Neuronal stem cell (in vitro differentiated cells): ENCODE measurements around the gene ZBTB1.

Experiments
- DNase-seq: peaks from one replicate; pipeline ENCODE4 v3.0.0-alpha.2; 2013; ENCODE audit warnings: low spot score
- H2AFZ ChIP-seq: one replicate; pipeline ENCODE4 v1.6.1; 2013; ENCODE audit warnings: mild to moderate bottlenecking, low read length, inconsistent platforms
- H2AK5ac ChIP-seq: 2 replicates; pipeline ENCODE4 v1.6.1; 2013; ENCODE audit warnings: low read depth, mild to moderate bottlenecking, inconsistent platforms, low read length, moderate library complexity, mixed read lengths
- H2BK120ac ChIP-seq: 2 replicates; pipeline ENCODE4 v1.6.1; 2013; ENCODE audit warnings: low read depth, mild to moderate bottlenecking, inconsistent platforms, low read length, moderate library complexity, mixed read lengths
- H2BK12ac ChIP-seq: one replicate; pipeline ENCODE4 v1.6.1; 2013; ENCODE audit warnings: low read length, inconsistent platforms
- H2BK15ac ChIP-seq: 2 replicates; pipeline ENCODE4 v1.6.1; 2013; ENCODE audit warnings: mild to moderate bottlenecking, low read length, inconsistent platforms, mixed read lengths
- H2BK5ac ChIP-seq: one replicate; pipeline ENCODE4 v1.6.1; 2013; ENCODE audit warnings: inconsistent platforms, mild to moderate bottlenecking, low read length, moderate library complexity
- H3K14ac ChIP-seq: one replicate; pipeline ENCODE4 v1.6.1; 2013; ENCODE audit warnings: low read length, inconsistent platforms
- H3K18ac ChIP-seq: 2 replicates; pipeline ENCODE4 v1.6.1; 2013; ENCODE audit warnings: low read length, inconsistent platforms
- H3K23ac ChIP-seq: 2 replicates; pipeline ENCODE4 v1.6.1; 2013; ENCODE audit warnings: low read depth, mild to moderate bottlenecking, mixed read lengths, low read length, inconsistent platforms; ENCODE audit not compliant: poor library complexity
- H3K27ac ChIP-seq: replicated peaks from 3 replicates; pipeline ENCODE4 v1.5.1; 2013; ENCODE audit warnings: low read length, inconsistent platforms
- H3K27me3 ChIP-seq, 3 experiments: 2 replicates each; pipeline ENCODE4 v1.6.1; 2013; ENCODE audit warnings: low read length in 3 of 3, mild to moderate bottlenecking in 2 of 3, inconsistent platforms in 1 of 3, low read depth in 1 of 3, mixed read lengths in 1 of 3, moderate library complexity in 1 of 3; ENCODE audit not compliant: control insufficient read depth in 3 of 3, insufficient read depth in 3 of 3
- H3K36me3 ChIP-seq, 2 donors: replicated peaks in 1 of 2; 2 replicates each; pipeline ENCODE4 v1.6.1; 2013; ENCODE audit warnings: low read length in 2 of 2; ENCODE audit not compliant: control insufficient read depth in 2 of 2, insufficient read depth in 2 of 2
- H3K4ac ChIP-seq: 2 replicates; pipeline ENCODE4 v1.6.1; 2013; ENCODE audit warnings: inconsistent platforms, mild to moderate bottlenecking, low read length, moderate library complexity
- H3K4me1 ChIP-seq, 2 donors: 1 replicate in 1 of 2; 2 replicates in 1 of 2; pipeline ENCODE4 v1.6.1; 2013; ENCODE audit warnings: low read length in 2 of 2, low read depth in 1 of 2; ENCODE audit not compliant: control insufficient read depth in 2 of 2, insufficient read depth in 1 of 2
- H3K4me2 ChIP-seq: one replicate; pipeline ENCODE4 v1.6.1; 2013; ENCODE audit warnings: mild to moderate bottlenecking, low read length, inconsistent platforms; ENCODE audit not compliant: insufficient read depth, poor library complexity, severe bottlenecking
- H3K4me3 ChIP-seq, 2 donors: 2 replicates each; pipeline ENCODE4 v1.5.1; 2013; ENCODE audit warnings: low read length in 2 of 2, mild to moderate bottlenecking in 2 of 2, inconsistent platforms in 1 of 2, moderate library complexity in 1 of 2
- H3K79me1 ChIP-seq: one replicate; pipeline ENCODE4 v1.6.1; 2013; ENCODE audit warnings: low read depth, mild to moderate bottlenecking, inconsistent platforms, low read length, moderate library complexity
- H3K9ac ChIP-seq: one replicate; pipeline ENCODE4 v1.6.1; 2013; ENCODE audit warnings: mild to moderate bottlenecking, low read depth, low read length, inconsistent platforms; ENCODE audit not compliant: poor library complexity
- H3K9me3 ChIP-seq, 2 donors: replicated peaks in 1 of 2; 2 replicates each; pipeline versions ENCODE3 to v1.6.1; 2013; ENCODE audit warnings: low read length in 2 of 2, mild to moderate bottlenecking in 2 of 2, inconsistent platforms in 1 of 2, low read depth in 1 of 2, mixed read lengths in 1 of 2, moderate library complexity in 1 of 2; ENCODE audit not compliant: control insufficient read depth in 2 of 2, insufficient read depth in 1 of 2
- H4K8ac ChIP-seq: one replicate; pipeline ENCODE4 v1.6.1; 2013; ENCODE audit warnings: low read depth, mild to moderate bottlenecking, inconsistent platforms, low read length, moderate library complexity
- H4K91ac ChIP-seq: one replicate; pipeline ENCODE4 v1.6.1; 2013; ENCODE audit warnings: low read length, low read depth, mild to moderate bottlenecking, inconsistent platforms; ENCODE audit not compliant: poor library complexity
- WGBS, 2 donors: extraction: QIAGEN DNeasy Blood & Tissue Kit; methylation state at CpG; one replicate each; pipeline ENCODE4 v1.1.7; 2013; ENCODE audit warnings: missing lambda C conversion rate in 2 of 2, mixed read lengths in 1 of 2; ENCODE audit not compliant: insufficient read length in 2 of 2, insufficient replicate concordance in 1 of 2; ENCODE audit errors: extremely low coverage in 2 of 2; 5-methylcytosine and 5-hydroxymethylcytosine counted together

Gene ZBTB1

GRCh38 chr14:64474698-64475097 lies 29.9 kb upstream of the ZBTB1 start:
- Histone ChIP-seq H4K8ac (no peak overlapping the region), H3K4ac (no peak overlapping the region), H3K18ac (no peak overlapping the region), H2AFZ (no peak overlapping the region), H4K91ac (no peak overlapping the region), H3K14ac (no peak overlapping the region), H3K23ac (no peak overlapping the region), H2BK120ac (no peak overlapping the region), H2BK12ac (no peak overlapping the region), H2BK5ac (no peak overlapping the region), H3K79me1 (no peaks in the 10 kb centered on the region), H3K9me3 (no peaks in the 10 kb centered on the region), H3K27me3 (no peaks in the 10 kb centered on the region), H3K4me3 (no peak overlapping the region), H2AK5ac (no peak overlapping the region), H3K27ac (no peak overlapping the region), H3K36me3 (no peaks in the 10 kb centered on the region), H3K9ac (no peak overlapping the region), H2BK15ac (no peak overlapping the region), H3K4me1 (peaks cover 0 to 3% of the 10 kb centered on the region in 2 donors), H3K4me2 (no peak overlapping the region)
- DNase-seq, result no peak
- WGBS, 2 donors, result no CpG with 5 or more reads among the region's 4 CpGs

- no peak overlapping the region for H2BK5ac ChIP-seq
- H4K91ac ChIP-seq, result no peak overlapping the region
- H2BK12ac ChIP-seq, result no peak overlapping the region
- no peak overlapping the region for H2AK5ac ChIP-seq
- H3K18ac ChIP-seq, result no peak overlapping the region
- no peak overlapping the region for H3K14ac ChIP-seq
- no peaks in the 10 kb centered on the region for H3K9me3 ChIP-seq
- no peak overlapping the region for H3K27ac ChIP-seq
- H4K8ac ChIP-seq, result no peak overlapping the region
- H3K9ac ChIP-seq, result no peak overlapping the region
- WGBS, 2 donors, result no CpG with 5 or more reads among the region's 8 CpGs
- H3K23ac ChIP-seq, result no peak overlapping the region
- DNase-seq, result no peak
- no peak overlapping the region for H3K4me2 ChIP-seq
- peaks cover 0 to 3% of the 10 kb centered on the region in 2 donors for H3K4me1 ChIP-seq
- no peak overlapping the region for H2BK120ac ChIP-seq
- no peaks in the 10 kb centered on the region for H3K27me3 ChIP-seq
- H3K4me3 ChIP-seq, result no peak overlapping the region
- H2AFZ ChIP-seq, result no peak overlapping the region
- no peaks in the 10 kb centered on the region for H3K79me1 ChIP-seq
- H3K36me3 ChIP-seq, result peaks cover 0 to 2% of the 10 kb centered on the region in 2 donors
- no peak overlapping the region for H2BK15ac ChIP-seq
- no peak overlapping the region for H3K4ac ChIP-seq
Observed at GRCh38 chr14:64475585-64476273, 28.8 kb upstream of the ZBTB1 start.

GRCh38 chr14:64476438-64476837 lies 28.1 kb upstream of the ZBTB1 start:
- no peaks in the 10 kb centered on the region for H3K27me3 ChIP-seq
- H3K9ac ChIP-seq, result no peak overlapping the region
- no CpG with 5 or more reads among the region's 8 CpGs for WGBS, 2 donors
- H2BK15ac ChIP-seq, result no peak overlapping the region
- H3K4ac ChIP-seq, result no peak overlapping the region
- H3K18ac ChIP-seq, result no peak overlapping the region
- H3K14ac ChIP-seq, result no peak overlapping the region
- H3K23ac ChIP-seq, result no peak overlapping the region
- H3K36me3 ChIP-seq, result peaks cover 0 to 6% of the 10 kb centered on the region in 2 donors
- no peak overlapping the region for H3K4me3 ChIP-seq
- no peaks in the 10 kb centered on the region for H3K79me1 ChIP-seq
- H3K27ac ChIP-seq, result no peak overlapping the region
- H3K9me3 ChIP-seq, result no peaks in the 10 kb centered on the region
- H2BK5ac ChIP-seq, result no peak overlapping the region
- no peak overlapping the region for H2BK120ac ChIP-seq
- H3K4me1 ChIP-seq, result peaks cover 0 to 3% of the 10 kb centered on the region in 2 donors
- H2AFZ ChIP-seq, result no peak overlapping the region
- no peak for DNase-seq
- H4K91ac ChIP-seq, result no peak overlapping the region
- no peak overlapping the region for H2AK5ac ChIP-seq
- H2BK12ac ChIP-seq, result no peak overlapping the region
- no peak overlapping the region for H4K8ac ChIP-seq
- no peak overlapping the region for H3K4me2 ChIP-seq

- no peak overlapping the region for H2BK15ac ChIP-seq
- no peak overlapping the region for H4K91ac ChIP-seq
- H3K4ac ChIP-seq, result no peak overlapping the region
- no peak overlapping the region for H2BK120ac ChIP-seq
- peaks cover 0 to 3% of the 10 kb centered on the region in 2 donors for H3K4me1 ChIP-seq
- H3K18ac ChIP-seq, result no peak overlapping the region
- H3K9ac ChIP-seq, result no peak overlapping the region
- H3K36me3 ChIP-seq, result peaks cover 0 to 14% of the 10 kb centered on the region in 2 donors
- H3K4me2 ChIP-seq, result no peak overlapping the region
- no peak overlapping the region for H2AK5ac ChIP-seq
- H2BK12ac ChIP-seq, result no peak overlapping the region
- H3K14ac ChIP-seq, result no peak overlapping the region
- no peaks in the 10 kb centered on the region for H3K79me1 ChIP-seq
- no peak for DNase-seq
- H3K4me3 ChIP-seq, result no peak overlapping the region
- no peak overlapping the region for H2AFZ ChIP-seq
- no peak overlapping the region for H3K23ac ChIP-seq
- H4K8ac ChIP-seq, result no peak overlapping the region
- H2BK5ac ChIP-seq, result no peak overlapping the region
- H3K27ac ChIP-seq, result no peak overlapping the region
- no peaks in the 10 kb centered on the region for H3K9me3 ChIP-seq
- no peaks in the 10 kb centered on the region for H3K27me3 ChIP-seq
Observed at GRCh38 chr14:64478634-64479250, 25.8 kb upstream of the ZBTB1 start.
